ENCODE results near the gene SCLY. TPM values are rescaled to one million over a fixed set of nuclear protein-coding genes. Genes with fewer than 3 reads are reported as not detected.

The SCLY gene
- total and polyA plus RNA-seq, 9 donors, result 7.3 to 18.0 (median 12.5) TPM

GRCh38 chr2:238116298-238117198 is 55.7 kb downstream of the SCLY start:
- Histone ChIP-seq H3K27me3 (no peaks in the 10 kb centered on the region), H3K9me3 (no peaks in the 10 kb centered on the region), H3K36me3 (no peaks in the 10 kb centered on the region), H3K4me1 (ENCODE audit: insufficient read depth) (no peaks in the 10 kb centered on the region), H3K27ac (no peak overlapping the region), H3K4me3 (no peak overlapping the region)
- 88 to 90% (median 90%) methylated on average over 21 of the region's 21 CpGs for WGBS, 3 donors
- intact Hi-C loops (cut with DNase I), result no loop called here
- TF ChIP-seq CTCF (IDR thresholded peaks at IDR 0.05) (no peak), EP300 (IDR thresholded peaks at IDR 0.05) (no peak), POLR2A (IDR thresholded peaks at IDR 0.05) (no peak)
- DNase-seq, result no peak

GRCh38 chr2:238117199-238118154 is 56.7 kb downstream of the SCLY start:
- Histone ChIP-seq H3K27ac (no peak overlapping the region), H3K36me3 (no peaks in the 10 kb centered on the region), H3K4me3 (no peak overlapping the region), H3K4me1 (ENCODE audit: insufficient read depth) (no peaks in the 10 kb centered on the region), H3K9me3 (no peaks in the 10 kb centered on the region), H3K27me3 (no peaks in the 10 kb centered on the region)
- DNase-seq, result no peak
- WGBS, 3 donors, result 67 to 83% (median 70%) methylated on average over 11 of the region's 11 CpGs
- intact Hi-C loops (cut with DNase I), result no loop called here
- TF ChIP-seq POLR2A (IDR thresholded peaks at IDR 0.05) (no peak), CTCF (IDR thresholded peaks at IDR 0.05) (no peak), EP300 (IDR thresholded peaks at IDR 0.05) (no peak)

- WGBS, 3 donors, result 31 to 50% (median 43%) methylated on average over 14 to 15 of the region's 15 CpGs
- Histone ChIP-seq H3K4me3 (no peak overlapping the region), H3K36me3 (no peaks in the 10 kb centered on the region), H3K9me3 (no peaks in the 10 kb centered on the region), H3K4me1 (ENCODE audit: insufficient read depth) (no peaks in the 10 kb centered on the region), H3K27ac (no peak overlapping the region), H3K27me3 (no peaks in the 10 kb centered on the region)
- DNase-seq, result no peak
- intact Hi-C loops (cut with DNase I), result no loop called here
- TF ChIP-seq POLR2A (IDR thresholded peaks at IDR 0.05), result no peak
These were observed 59.1 kb downstream of the SCLY start for GRCh38 chr2:238119756-238120462.

GRCh38 chr2:238120463-238121298 is 59.9 kb downstream of the SCLY start:
- intact Hi-C loops (cut with DNase I), result no loop called here
- DNase-seq, result no peak
- no peak for TF ChIP-seq CTCF (IDR thresholded peaks at IDR 0.05)
- no peak for TF ChIP-seq POLR2A (IDR thresholded peaks at IDR 0.05)
- TF ChIP-seq EP300 (IDR thresholded peaks at IDR 0.05), result no peak
- no peak overlapping the region for H3K27ac ChIP-seq
- H3K4me3 ChIP-seq, result no peak overlapping the region
- H3K4me1 ChIP-seq (ENCODE audit: insufficient read depth), result no peaks in the 10 kb centered on the region
- no peaks in the 10 kb centered on the region for H3K9me3 ChIP-seq
- no peaks in the 10 kb centered on the region for H3K27me3 ChIP-seq
- no peaks in the 10 kb centered on the region for H3K36me3 ChIP-seq
- WGBS, 3 donors, result 19 to 33% (median 23%) methylated on average over 22 to 30 of the region's 30 CpGs
